ENCODE data around the gene TAF5L.

- no peak for TF ChIP-seq EZH2 (IDR thresholded peaks at IDR 0.05; ENCODE audit: borderline replicate concordance, low read length)
- no peak for TF ChIP-seq CTCF (IDR thresholded peaks at IDR 0.05; ENCODE audit: low read length)
These were observed 73.2 kb downstream of the TAF5L start for GRCh38 chr1:229552732-229553131.
